HG03196 (cell line): ENCODE data around the gene CHI3L1.

Source experiments
- ATAC-seq: cut with Tn5 transposase; IDR thresholded peaks from one replicate; pipeline ENCODE4 v1.9.1; 2021; ENCODE audit not compliant: unreplicated experiment

Gene CHI3L1

GRCh38 chr1:203152158-203153034 lies 34.1 kb downstream of the CHI3L1 start:
- no peak for ATAC-seq

GRCh38 chr1:203151362-203152157 lies 34.9 kb downstream of the CHI3L1 start:
- ATAC-seq, result no peak

GRCh38 chr1:203150511-203151297 lies 35.8 kb downstream of the CHI3L1 start:
- no peak for ATAC-seq

GRCh38 chr1:203149188-203149840 lies 37.2 kb downstream of the CHI3L1 start:
- no peak for ATAC-seq

GRCh38 chr1:203148579-203148978 lies 37.9 kb downstream of the CHI3L1 start:
- ATAC-seq, result no peak

DNA sequence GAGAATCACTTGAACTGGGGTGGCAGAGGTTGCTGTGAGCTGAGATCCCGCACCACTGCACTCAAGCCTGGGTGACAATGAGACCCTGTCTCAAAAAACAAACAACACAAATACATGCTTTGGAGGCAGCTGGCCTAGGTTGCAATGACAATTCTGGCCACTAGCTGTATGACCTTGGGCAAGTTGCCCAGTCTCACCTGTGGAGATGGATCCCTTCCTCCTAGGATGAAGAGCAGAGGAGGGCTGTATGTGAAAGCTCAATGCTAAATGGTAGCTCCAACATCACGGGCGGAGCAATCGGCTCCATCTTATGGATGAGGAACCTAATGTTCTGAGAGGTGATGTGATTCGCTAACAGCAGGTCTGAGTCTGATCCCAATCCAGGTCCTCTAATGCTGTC lies 38.4 kb downstream of the CHI3L1 start:
- ATAC-seq, result no peak

GRCh38 chr1:203147376-203147775 lies 39.1 kb downstream of the CHI3L1 start:
- no peak for ATAC-seq

GRCh38 chr1:203146537-203146936 lies 40.0 kb downstream of the CHI3L1 start:
- ATAC-seq, result no peak

DNA sequence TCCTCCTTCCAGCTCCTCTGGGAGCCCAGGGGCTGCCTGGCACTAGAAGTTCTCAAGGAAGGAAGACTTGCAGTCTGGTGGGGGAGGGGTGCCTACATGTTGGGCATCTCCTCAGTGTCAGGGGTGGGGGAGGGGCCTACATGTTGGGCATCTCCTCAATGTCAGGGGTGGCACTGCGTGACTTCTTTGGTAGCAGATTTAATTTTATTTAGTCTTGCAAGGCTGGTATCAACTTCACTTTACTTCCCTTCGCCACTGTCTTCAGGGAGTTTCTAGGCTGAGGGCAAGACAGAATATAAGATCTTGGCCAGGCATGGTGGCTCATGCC lies 40.5 kb downstream of the CHI3L1 start:
- no peak for ATAC-seq

- ATAC-seq, result no peak
These were observed 41.0 kb downstream of the CHI3L1 start for GRCh38 chr1:203145321-203146041.

DNA sequence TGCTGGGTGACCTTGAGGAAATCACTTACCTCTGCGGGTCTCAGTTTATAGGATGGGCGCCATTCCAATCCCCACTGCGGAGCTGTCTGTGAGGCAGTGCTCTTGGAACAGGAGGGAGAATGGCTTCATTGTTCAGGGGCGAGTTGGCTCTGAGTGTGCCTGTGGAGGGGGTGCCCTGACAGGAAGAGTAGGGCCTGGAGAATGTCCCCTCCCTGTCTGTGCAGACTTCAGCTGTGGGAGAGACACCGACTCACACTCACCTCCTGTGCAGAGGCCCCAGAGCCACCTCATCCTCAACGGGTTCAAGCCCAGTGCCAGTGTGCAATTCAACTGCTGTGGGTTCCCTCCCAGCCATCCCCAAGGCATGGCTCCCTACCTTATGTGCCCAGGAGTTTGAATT lies 41.8 kb downstream of the CHI3L1 start:
- ATAC-seq, result no peak

DNA sequence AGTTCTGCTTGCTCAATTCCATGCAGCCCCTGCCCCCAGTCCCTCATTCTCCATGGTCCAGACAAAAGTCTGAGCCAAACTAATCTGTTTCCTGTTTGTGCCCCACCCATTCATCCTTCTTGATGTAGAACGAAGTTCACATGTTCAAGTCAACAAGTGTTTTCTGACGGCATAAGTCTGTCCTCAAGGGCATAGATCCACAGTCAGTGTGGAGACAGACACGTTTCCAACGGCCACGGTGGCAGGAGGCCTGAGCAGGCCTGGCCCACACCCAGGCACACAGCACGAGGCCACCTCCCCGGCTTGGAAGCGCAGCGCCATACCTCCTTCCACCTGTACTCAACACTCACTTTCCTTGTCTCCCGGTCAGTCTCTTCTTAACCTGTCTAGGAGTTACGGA lies 42.9 kb downstream of the CHI3L1 start:
- ATAC-seq, result no peak

- no peak for ATAC-seq
These were observed 43.7 kb downstream of the CHI3L1 start for GRCh38 chr1:203142684-203143408.

GRCh38 chr1:203142124-203142523 lies 44.4 kb downstream of the CHI3L1 start:
- no peak for ATAC-seq

GRCh38 chr1:203140743-203141520 lies 45.6 kb downstream of the CHI3L1 start:
- ATAC-seq, result no peak

DNA sequence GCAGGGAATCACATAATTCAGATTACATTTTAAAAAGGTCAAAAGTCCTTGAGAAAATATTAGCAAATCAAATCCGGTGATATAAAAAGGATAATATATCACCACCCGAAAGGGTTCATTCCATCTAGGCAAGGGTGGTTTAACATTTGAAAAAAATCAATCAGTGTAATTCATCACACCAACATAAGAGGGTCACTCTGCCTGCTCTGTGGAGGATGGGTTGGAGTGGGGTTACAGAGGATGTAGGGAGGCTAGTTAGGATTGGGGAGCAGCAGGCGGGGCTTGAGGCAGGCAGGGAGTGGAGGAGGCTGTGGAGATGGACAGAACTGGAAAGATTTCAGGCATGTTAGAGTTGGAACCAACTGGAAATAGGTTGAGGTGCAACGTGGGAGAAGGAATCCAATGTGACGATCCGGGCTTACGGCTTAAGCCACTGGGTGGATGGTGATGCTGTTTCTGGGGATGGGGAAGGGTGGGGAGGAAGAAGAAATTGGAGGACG lies 46.5 kb downstream of the CHI3L1 start:
- no peak for ATAC-seq

DNA sequence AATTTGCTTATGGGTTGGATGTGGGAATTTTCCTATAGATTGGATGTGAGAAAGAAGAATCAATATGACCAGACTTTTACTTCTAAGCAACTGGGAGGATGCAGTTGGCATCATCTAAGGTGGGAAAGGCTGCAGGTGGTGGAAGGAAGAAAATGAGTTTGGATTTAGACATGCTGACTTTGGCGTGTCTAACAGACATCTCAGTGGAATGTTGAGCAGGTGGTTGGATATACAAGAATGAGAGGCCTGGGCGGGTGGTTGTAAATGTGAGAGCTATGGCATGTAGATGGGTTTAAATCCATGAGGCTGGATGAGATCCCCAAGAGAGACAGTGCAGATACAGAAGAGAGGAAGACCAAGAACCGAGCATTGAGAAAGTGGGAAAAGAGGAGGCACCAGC lies 48.4 kb downstream of the CHI3L1 start:
- no peak for ATAC-seq

GRCh38 chr1:203137324-203137723 lies 49.2 kb downstream of the CHI3L1 start:
- no peak for ATAC-seq
